Activated T-cell treated with anti-CD3 and anti-CD28 coated beads for 4 hours (primary cell): ENCODE measurements around the gene SLC39A1.
"Not testable (repeated sequence)": the region's sequence is repeated elsewhere in the genome, so short reads cannot be mapped to it uniquely, and the experiment has no call there.

ENCODE experiments used
- DNase-seq: peaks from one replicate; pipeline ENCODE4 v3.0.0-alpha.2; 2020

SLC39A1 gene

DNA sequence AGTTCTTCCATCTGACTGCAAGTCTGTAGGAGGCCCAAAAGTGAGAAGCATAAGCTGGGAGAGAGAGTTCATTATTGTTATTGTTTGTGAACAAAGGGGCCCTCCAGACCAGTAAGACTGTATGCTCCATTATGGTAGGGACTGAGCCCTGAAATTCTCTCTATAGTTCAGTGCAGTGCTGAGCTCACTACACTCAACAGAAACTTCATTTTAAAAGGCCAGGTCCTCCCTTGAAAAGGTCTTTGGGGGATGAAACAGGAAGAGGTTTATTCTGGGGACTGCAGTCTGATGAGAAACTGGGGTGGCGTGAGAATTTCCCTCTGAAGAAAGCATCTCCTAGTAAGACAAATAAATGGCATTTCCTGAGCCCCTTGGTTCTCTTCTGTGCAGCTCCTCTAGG is 35.1 kb downstream of the SLC39A1 start:
- DNase-seq, result no peak

DNA sequence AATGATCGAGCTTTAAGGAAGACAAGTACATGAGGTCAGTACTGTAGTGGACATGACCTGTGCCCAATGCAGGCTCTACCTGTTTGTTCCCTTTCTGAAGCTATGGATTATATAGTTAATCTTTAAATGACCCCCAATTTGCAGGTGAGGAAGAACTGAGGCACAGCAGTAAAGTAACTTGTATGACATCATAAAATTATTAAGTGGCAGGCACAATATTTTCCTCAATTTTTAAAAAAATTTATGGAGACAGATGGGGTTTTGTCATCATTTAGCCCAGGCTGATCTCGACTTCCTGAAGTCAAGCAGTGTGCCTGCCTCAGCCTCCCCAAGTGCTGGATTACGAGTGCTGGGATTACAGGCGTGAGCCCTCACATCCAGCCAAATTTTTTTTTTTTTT is 36.9 kb downstream of the SLC39A1 start:
- no peak for DNase-seq

DNA sequence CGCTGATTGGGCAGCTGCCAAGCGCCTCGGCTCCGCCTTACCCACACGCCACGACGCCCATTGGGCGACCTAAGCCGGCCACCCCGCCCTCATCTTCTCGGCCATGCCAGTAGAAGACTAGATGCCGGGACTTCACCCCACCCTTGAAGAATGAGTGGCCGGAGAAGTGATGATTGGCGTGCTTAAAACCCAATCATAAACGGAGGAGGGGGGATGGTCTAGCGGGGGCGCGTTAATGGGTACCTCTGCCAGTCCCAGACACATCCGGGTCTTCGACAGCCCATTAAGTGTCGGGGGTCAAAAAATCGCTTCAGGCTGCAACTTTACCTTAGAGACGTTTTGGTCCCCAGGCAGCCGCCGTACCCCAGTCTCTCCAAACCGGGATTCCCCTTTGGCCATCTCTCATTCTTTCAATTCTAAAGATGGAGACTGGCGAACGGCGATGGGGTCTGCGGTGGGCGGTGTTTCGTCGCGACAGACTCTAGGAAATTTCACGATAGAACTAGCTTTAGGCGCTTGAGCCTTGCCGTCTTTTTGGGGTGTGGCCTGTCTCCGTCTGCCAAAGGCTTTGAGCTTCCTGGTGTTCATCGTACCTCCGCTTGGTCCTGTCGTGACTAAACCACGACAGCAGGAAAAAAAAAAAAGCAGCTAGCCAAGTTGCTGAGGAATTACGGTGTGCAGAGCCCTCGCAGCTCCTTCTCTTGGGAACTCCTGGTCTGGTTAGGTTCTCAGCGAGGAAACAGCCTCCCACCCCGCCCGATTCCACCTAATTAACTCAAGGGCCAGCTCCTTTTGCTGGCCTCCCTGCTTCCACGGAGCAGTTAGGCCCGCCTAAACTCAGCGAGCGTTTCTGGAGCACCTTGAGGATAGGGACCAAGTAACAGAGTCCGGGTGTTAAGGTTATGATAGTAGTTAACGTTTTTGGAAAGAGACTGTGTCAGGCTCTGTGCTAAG is 40.1 kb downstream of the SLC39A1 start, which contains the start of gene GATAD2B:
GATAD2B (minus strand) TSS at position 1 of the 954 bp plus-strand sequence. CDS start 94,625 bp downstream, outside the sequence.
- DNase-seq, result peak; percentile 98

DNA sequence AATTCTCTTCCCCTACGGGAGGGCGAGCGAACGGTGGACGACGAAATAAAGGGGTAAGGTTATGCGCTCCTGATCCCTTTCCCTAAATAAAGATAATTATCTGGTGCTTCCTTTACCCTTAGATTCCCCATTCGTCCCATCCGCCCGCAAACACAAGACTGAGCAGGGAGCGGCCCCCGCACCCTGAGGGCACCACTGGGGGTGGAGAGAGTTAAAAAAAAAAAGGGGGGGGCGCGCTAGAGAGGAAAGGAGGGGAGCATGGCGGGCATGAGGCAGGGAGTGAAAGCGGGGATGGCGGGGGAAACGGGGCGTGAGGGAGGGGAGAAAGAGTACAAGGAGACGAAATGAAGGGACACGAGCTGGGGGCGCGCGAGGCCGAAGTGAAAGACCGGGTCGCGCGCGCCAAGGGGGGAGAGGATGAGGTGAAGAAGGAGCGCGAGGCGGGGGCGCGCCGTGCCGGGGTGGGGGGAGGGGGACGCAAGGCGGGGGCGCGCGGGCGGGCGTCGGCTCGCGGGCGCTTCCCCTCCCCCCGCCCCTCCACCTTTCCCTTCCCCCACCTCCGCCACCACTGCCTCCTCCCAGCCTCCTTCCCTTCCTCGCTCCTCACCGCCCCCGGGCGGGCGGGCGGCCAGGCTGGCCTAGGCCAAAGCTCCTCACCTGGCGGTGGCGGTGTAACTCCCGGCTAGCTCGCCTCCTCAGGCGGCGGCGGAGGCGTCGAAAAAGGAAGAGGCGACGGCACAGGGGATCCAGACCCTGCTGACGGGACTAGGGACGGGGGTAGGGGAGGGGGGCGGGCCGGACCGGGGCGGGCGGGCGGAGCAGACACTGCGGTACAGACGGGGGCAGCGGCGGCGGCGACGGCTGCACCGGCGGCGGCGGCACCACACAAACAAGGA is 41.0 kb downstream of the SLC39A1 start:
- DNase-seq, result peak; percentile 47

DNA sequence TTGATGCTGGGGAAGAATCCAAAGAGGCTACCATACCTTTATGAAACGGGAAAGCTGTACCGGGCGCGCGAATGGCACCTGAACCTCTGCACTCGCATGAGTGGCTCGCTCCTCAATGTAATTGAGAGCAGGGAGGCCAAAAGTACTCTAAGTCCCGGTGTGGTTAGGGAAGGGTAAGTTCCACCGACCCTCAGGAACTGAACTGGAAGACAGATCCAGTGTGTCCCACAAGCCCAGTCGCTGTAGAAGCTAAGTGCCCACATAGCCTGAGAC is 41.6 kb downstream of the SLC39A1 start:
- peak; percentile 8 for DNase-seq

DNA sequence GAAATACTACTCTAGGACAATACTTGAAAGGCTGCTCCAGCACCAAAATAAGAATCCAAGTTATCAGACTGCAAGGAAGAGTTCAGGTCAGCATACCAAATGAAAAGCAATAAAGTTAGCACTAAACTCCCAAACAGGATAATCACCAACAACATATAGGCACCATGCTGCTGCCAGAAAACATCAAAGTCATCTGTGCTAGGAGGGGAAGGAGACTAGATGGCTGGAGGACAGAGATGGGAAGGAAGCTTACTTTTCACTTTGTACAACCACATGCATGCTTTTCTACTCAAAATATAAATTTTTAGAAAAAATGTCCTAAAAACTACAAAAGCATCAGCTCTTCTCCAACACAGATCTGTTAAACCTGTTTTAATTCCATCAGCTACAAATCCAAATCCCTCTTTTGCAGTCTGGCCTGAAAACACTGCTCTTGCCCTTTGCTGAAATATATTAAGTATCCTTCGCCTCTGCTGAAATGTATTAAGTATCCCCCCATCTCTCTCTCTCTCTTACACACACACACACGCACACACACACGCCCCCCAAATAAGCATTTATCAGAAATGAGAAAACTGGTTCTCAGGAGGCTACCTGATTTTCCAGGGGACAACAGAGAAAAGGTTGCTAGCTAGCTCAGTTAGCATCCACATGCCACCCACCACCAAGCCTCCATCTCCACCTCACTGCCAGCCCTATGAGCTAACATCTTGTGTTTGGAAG is 42.1 kb downstream of the SLC39A1 start:
- DNase-seq, result no peak

DNA sequence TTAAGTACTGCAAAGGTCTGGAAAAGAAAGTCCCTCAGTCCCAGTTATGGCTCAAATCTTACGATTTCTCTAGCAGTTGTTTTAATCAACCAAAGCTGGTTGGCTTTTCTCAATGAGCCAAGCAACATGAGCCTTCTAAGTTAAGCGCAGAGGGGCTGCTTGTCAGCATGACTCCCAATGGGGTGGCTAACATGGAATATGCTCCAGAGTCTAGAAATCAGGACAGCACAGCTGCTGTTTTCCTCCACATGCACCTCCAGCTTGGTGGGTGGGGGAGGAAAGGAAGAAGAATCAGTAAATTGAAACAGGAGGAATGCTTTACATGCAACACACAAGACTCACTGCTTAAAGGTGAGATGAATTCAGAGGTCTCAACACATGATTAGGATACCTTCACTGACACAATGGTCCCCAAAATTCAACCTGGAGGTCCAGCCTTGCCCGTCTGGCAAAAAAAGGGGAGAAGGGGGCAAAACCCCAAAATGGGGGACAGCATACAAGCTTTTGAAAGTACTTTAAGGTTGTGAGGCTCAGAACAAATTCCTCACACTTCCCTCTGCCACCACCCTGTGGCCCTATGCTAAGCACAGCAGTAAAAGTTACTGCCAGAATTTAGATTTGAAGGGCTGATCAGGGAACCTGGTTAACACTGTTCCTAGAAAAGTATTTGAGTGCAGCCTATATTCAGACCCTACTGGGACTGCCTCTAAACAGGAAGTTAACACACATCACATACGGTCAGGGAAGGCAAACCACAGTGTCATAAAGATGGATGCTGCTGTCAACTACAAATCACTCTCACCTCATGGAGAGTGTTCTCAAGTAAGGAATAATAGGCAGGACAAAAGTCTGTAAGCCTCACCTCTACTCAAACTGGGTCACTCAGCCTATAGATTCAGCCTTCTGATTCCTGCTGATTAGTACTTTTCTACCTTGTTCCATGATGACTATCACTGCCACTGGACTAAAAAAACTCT is 43.2 kb downstream of the SLC39A1 start:
- no peak for DNase-seq

DNA sequence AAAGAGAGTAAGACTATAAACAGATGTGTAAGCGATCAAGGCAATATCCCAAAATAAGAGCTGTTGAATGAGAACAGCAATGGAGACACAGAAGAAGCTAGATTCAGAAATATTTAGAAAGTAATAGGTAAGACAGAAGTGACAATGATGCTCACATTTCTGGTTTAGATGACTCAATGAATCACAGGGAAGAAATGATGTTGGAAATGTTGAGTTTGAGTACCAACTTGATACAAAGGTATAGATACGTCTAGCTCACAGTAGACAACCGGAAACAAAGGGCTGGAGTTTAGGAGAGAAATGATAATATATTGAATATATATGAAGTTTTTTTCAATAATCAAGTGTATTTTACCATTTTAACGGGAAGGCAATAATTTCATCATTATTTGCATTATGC is 47.0 kb downstream of the SLC39A1 start:
- no peak for DNase-seq

DNA sequence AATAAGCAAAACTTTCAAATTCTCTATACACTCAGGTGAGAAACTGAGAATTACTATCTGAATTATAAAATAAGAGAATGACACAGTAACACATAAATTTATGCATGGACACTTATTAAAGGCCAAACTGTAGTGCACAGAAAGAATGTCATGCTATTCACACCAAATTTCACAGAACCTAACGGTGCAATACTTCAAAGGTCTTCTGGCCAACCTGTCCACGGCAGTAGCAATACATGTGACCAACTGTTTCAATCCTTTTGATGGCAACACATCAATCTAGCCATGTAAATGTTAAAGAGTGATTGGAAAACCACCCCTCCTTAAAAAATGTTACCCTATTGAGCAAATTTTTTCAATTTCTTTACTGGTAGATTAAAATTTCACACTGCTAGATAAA is 51.0 kb downstream of the SLC39A1 start:
- no peak for DNase-seq

DNA sequence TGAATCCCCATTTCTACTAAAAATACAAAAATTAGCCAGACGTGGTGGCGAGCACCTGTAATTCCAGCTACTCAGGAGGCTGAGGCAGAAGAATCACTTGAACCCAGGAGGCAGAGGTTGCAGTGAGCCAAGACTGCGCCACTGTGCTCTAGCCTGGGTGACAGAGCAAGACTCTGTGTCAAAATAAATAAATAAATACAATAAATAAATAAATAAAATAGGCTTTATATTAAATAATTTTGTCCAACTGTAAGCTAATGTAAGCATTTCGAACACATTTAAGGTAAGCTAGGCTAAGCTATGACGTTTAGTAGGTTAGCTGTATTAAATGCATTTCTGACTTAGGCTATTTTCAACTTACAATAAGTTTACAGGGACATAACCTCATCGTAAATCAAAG is 52.8 kb downstream of the SLC39A1 start:
- not testable (repeated sequence) for DNase-seq
